ENCODE data around the gene PCDH7.

GRCh38 chr4:30755346-30755745 lies 35.2 kb downstream of the PCDH7 start:
- no peak for TF ChIP-seq CTCF (conservative IDR thresholded peaks at IDR 0.05)
- TF ChIP-seq ZFX (IDR thresholded peaks at IDR 0.05), result no peak

All from C4-2B (cell line).